OCI-M1 (cell line): Measurements from ENCODE around the gene POU3F2.
A peak's percentile ranks its signal among the peaks of the same experiment; 100 is the strongest.

Source experiments
- DNase-seq: peaks from one replicate; lab custom pipeline; 2025; lab: John Stamatoyannopoulos, UW

POU3F2 gene

GRCh38 chr6:98830146-98830545 is 4.2 kb upstream of the POU3F2 start:
- no peak for DNase-seq

- DNase-seq: no peak
Measured at GRCh38 chr6:98831057-98831958, 3.1 kb upstream of the POU3F2 start.

- DNase-seq: peak; percentile 58
Measured at GRCh38 chr6:98831959-98832283, 2.5 kb upstream of the POU3F2 start.

- DNase-seq: no peak
Measured at GRCh38 chr6:98832284-98833056, 1.9 kb upstream of the POU3F2 start.

GRCh38 chr6:98833057-98833306 is 1.4 kb upstream of the POU3F2 start:
- DNase-seq: no peak

- DNase-seq: peak; percentile 88
Measured at GRCh38 chr6:98833307-98834059, 891 bp upstream of the POU3F2 start.

- peak; percentile 39 for DNase-seq
Measured at GRCh38 chr6:98835149-98836024, 1.0 kb downstream of the POU3F2 start.

- peak; percentile 45 for DNase-seq
Measured at GRCh38 chr6:98836025-98836961, 1.9 kb downstream of the POU3F2 start.

GRCh38 chr6:98836962-98837944 is 2.9 kb downstream of the POU3F2 start:
- peak; percentile 68 for DNase-seq

- DNase-seq: peak; percentile 14
Measured at GRCh38 chr6:98838032-98838431, 3.7 kb downstream of the POU3F2 start.

- no peak for DNase-seq
Measured at GRCh38 chr6:98838975-98839374, 4.6 kb downstream of the POU3F2 start.

GRCh38 chr6:98839781-98840361 is 5.5 kb downstream of the POU3F2 start:
- DNase-seq: peak; percentile 79

- no peak for DNase-seq
Measured at GRCh38 chr6:98840385-98840784, 6.0 kb downstream of the POU3F2 start.

GRCh38 chr6:98840996-98841513 is 6.7 kb downstream of the POU3F2 start:
- DNase-seq: no peak

- no peak for DNase-seq
Measured at GRCh38 chr6:98841621-98842341, 7.4 kb downstream of the POU3F2 start.

- no peak for DNase-seq
Measured at GRCh38 chr6:98842342-98843180, 8.2 kb downstream of the POU3F2 start.
